Measurements from ENCODE around the gene TLK2.

TLK2 gene

DNA sequence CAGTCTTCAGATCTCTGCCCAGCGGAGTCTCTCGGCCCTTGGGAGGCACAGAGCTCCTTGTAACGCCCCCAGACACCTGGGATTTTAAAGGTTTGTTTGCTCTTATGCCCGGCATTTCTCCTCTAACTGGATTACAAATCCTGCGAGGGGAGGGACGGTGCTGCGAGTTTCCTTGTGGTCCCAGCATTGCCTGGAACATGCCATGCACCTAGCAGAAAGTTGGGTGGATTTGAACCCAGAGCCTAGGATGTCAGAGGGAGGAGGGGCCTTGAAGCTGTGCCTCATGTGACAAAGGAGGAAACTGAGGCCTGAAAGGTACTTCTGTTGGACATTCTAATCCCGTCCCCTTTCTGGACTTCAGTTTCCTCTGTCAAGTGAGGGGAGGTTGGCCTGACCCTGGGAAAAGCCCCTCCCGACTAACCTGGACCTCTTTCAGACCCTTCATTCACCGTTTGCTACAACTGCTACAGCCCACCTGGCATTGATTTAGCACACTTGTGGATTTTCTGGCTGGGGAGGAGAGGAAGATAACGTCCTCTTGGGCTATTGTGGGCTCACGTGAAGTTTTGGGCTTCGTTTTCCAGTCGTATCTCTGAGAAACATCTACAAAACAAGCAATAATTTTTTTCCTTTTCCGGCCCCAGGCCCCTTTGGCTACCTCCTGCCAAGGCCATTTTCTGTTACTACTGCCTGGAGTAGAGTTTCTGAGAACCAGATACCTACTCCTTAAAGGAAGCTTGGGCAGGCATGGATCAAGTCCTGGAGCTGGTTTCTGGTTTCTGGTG is 179.7 kb downstream of the TLK2 start:
- no peak for DNase-seq

DNA sequence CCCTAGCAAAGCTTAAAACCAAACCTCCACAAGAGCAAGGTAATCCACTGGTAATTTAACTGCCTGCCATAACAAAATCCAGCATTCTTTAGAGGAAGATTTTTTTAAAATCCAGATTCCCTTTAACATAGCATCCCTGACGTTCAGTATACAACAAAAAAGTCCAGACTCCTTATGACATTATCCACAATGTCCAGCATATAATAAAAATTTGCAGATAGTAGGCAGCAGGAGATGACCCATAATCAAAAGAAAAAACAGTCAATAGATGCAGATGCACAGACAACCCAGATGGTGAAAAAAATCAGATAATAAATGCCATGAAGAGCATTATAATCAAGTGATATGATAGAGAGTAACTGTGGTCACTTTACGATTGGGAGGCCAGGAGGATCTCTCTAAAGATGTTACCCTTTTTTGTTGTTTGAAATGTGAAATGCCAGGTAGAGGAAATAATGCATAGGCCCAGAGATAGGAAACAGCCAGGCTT is 182.0 kb downstream of the TLK2 start:
- no peak for DNase-seq

DNA sequence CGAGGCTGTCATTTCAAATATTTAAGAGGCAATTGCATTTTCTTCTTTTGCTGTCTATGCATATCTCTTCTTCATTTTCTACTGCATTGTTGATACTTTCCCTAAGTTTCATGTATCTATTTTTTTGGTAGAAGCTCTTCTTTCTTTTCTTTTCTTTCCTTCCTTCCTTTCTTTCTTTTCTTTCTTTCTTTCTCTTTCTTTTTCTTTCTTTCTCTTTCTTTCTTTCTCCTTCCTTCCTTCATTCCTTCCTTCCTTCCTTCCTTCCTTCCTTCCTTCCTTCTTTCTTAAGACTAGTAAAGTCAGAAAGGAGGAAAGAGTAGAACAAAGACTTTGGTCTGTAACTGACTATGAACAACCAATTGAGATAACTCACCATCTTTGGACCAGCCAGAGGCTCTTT is 182.7 kb downstream of the TLK2 start:
- no peak for DNase-seq

DNA sequence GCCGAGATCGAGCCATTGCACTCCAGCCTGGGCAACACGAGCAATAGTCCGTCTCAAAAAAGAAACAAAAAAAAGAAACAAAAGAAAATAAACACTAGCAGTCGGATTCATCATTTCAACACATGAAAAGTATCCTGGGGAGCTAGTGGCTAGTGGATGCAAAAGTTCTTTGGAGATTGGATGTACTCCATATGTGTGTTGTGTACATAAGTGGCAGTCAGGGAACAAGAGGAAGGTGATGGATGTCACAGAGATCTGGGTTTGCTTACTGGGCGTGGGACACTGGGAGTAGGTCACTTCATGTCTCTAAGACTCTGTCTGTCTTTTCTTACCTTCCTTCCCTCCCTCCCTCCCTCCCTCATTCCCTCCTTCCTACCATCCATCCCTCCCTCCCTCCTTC is 184.2 kb downstream of the TLK2 start:
- DNase-seq: no peak
